Astrocyte (in vitro differentiated cells and primary cell): Measurements from ENCODE around the gene WARS2.

Experiments
- EZH2 ChIP-seq: IDR thresholded peaks from 2 replicates; pipeline ENCODE4 v1.6.1; 2012; ENCODE audit warnings: mild to moderate bottlenecking, low read length, inconsistent platforms; ENCODE audit not compliant: insufficient read depth
- TF ChIP-seq, protein P1 (sequence below): IDR thresholded peaks from 2 replicates; pipeline ENCODE4 v1.5.1; 2011; ENCODE audit warnings: low read depth, mild to moderate bottlenecking, inconsistent platforms, low read length, moderate library complexity; ENCODE audit not compliant: insufficient read depth

DNA sequence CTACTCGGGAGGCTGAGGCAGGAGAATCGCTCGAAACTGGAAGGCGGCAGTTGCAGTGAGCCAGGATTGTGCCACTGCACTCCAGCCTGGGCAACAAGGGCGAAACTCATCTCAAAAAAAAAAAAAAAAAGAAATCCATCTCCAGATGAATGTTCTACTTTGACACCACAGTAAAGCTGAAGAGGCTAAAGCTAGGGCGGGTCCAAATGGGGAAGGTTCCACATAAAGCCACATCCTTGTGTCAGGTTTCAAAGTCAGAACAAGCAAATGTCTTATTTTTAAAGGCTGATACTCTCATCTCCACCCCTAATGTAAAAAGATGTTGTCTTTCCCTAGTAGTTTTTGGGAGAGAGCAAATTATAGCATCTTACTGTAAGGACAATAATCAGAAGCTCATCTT is 4.4 kb upstream of the WARS2 start:
- TF ChIP-seq, protein P1, sequence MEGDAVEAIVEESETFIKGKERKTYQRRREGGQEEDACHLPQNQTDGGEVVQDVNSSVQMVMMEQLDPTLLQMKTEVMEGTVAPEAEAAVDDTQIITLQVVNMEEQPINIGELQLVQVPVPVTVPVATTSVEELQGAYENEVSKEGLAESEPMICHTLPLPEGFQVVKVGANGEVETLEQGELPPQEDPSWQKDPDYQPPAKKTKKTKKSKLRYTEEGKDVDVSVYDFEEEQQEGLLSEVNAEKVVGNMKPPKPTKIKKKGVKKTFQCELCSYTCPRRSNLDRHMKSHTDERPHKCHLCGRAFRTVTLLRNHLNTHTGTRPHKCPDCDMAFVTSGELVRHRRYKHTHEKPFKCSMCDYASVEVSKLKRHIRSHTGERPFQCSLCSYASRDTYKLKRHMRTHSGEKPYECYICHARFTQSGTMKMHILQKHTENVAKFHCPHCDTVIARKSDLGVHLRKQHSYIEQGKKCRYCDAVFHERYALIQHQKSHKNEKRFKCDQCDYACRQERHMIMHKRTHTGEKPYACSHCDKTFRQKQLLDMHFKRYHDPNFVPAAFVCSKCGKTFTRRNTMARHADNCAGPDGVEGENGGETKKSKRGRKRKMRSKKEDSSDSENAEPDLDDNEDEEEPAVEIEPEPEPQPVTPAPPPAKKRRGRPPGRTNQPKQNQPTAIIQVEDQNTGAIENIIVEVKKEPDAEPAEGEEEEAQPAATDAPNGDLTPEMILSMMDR, result no peak
- no peak for TF ChIP-seq EZH2
